ENCODE results near the gene RNF123. TPM values are rescaled to one million over a fixed set of nuclear protein-coding genes. Genes with fewer than 3 reads are reported as not detected.

The RNF123 gene
- total and polyA plus RNA-seq, 2 experiments from 2014 or later, result 14.6 to 32.5 TPM

DNA sequence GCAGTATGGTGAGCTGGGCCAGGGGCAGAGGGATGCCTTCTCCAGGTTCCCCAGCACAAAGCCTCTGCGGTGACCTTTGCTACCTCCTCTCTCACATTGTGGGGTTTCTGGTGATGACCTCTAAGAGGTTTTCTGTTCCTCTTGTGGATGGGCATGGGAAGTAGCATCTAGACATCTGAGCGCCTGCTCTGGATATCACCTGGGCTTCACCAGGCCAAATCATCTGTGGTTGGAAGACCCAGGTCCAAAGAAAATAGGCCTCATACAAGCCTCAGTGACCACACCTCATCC is 8.2 kb upstream of the RNF123 start:
- no peak overlapping the region for H3K4me3 ChIP-seq
- no peak overlapping the region for H3K27ac ChIP-seq (ENCODE audit: low read depth)
- no peaks in the 10 kb centered on the region for H3K4me1 ChIP-seq (ENCODE audit: insufficient read depth)
- H4K20me1 ChIP-seq (replicated peaks; ENCODE audit: insufficient read depth), result peaks cover 2% of the 10 kb centered on the region; the same call in 1 of the 2 replicates
- ATAC-seq, result no peak
- no peak for DNase-seq (ENCODE audit: low spot score)
- Mint-ChIP-seq H3K36me3 (ENCODE audit: low read depth) (peaks cover 61% of the 10 kb centered on the region), H3K4me1 (peaks cover 4% of the 10 kb centered on the region), H3K4me3 (no peak overlapping the region), H3K27ac (no peak overlapping the region), H3K9me3 (no peaks in the 10 kb centered on the region), H3K27me3 (ENCODE audit: insufficient read depth, low read depth, poor library complexity) (peaks cover 2% of the 10 kb centered on the region)
- H3K27me3 ChIP-seq (ENCODE audit: insufficient read depth), result no peaks in the 10 kb centered on the region
- no peaks in the 10 kb centered on the region for H3F3A ChIP-seq (replicated peaks; ENCODE audit: low read depth)
- H3K4me2 ChIP-seq, result no peak overlapping the region
- H3K36me3 ChIP-seq (ENCODE audit: insufficient read depth), result peaks cover 9% of the 10 kb centered on the region; the same call in 1 of the 2 replicates
- H2AFZ ChIP-seq, result no peak overlapping the region
- H3K79me2 ChIP-seq (replicated peaks; ENCODE audit: insufficient read depth), result no peaks in the 10 kb centered on the region
- TF ChIP-seq NANOG (IDR thresholded peaks at IDR 0.05; ENCODE audit: borderline replicate concordance), result no peak
- no peak for TF ChIP-seq ZNF114 (CRISPR knock-in tag; IDR thresholded peaks at IDR 0.05)
- TF ChIP-seq, protein P1, sequence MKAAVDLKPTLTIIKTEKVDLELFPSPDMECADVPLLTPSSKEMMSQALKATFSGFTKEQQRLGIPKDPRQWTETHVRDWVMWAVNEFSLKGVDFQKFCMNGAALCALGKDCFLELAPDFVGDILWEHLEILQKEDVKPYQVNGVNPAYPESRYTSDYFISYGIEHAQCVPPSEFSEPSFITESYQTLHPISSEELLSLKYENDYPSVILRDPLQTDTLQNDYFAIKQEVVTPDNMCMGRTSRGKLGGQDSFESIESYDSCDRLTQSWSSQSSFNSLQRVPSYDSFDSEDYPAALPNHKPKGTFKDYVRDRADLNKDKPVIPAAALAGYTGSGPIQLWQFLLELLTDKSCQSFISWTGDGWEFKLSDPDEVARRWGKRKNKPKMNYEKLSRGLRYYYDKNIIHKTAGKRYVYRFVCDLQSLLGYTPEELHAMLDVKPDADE (IDR thresholded peaks at IDR 0.05), result no peak
- no peak for TF ChIP-seq POLR2AphosphoS5 (IDR thresholded peaks at IDR 0.05; ENCODE audit: low read depth)
- TF ChIP-seq STAT1 (IDR thresholded peaks at IDR 0.05; ENCODE audit: unreplicated experiment), result no peak
- TF ChIP-seq JUNB (IDR thresholded peaks at IDR 0.05; ENCODE audit: unreplicated experiment), result no peak
- TF ChIP-seq, protein P2, sequence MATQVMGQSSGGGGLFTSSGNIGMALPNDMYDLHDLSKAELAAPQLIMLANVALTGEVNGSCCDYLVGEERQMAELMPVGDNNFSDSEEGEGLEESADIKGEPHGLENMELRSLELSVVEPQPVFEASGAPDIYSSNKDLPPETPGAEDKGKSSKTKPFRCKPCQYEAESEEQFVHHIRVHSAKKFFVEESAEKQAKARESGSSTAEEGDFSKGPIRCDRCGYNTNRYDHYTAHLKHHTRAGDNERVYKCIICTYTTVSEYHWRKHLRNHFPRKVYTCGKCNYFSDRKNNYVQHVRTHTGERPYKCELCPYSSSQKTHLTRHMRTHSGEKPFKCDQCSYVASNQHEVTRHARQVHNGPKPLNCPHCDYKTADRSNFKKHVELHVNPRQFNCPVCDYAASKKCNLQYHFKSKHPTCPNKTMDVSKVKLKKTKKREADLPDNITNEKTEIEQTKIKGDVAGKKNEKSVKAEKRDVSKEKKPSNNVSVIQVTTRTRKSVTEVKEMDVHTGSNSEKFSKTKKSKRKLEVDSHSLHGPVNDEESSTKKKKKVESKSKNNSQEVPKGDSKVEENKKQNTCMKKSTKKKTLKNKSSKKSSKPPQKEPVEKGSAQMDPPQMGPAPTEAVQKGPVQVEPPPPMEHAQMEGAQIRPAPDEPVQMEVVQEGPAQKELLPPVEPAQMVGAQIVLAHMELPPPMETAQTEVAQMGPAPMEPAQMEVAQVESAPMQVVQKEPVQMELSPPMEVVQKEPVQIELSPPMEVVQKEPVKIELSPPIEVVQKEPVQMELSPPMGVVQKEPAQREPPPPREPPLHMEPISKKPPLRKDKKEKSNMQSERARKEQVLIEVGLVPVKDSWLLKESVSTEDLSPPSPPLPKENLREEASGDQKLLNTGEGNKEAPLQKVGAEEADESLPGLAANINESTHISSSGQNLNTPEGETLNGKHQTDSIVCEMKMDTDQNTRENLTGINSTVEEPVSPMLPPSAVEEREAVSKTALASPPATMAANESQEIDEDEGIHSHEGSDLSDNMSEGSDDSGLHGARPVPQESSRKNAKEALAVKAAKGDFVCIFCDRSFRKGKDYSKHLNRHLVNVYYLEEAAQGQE (IDR thresholded peaks at IDR 0.05; ENCODE audit: unreplicated experiment), result no peak
- TF ChIP-seq, protein P3, sequence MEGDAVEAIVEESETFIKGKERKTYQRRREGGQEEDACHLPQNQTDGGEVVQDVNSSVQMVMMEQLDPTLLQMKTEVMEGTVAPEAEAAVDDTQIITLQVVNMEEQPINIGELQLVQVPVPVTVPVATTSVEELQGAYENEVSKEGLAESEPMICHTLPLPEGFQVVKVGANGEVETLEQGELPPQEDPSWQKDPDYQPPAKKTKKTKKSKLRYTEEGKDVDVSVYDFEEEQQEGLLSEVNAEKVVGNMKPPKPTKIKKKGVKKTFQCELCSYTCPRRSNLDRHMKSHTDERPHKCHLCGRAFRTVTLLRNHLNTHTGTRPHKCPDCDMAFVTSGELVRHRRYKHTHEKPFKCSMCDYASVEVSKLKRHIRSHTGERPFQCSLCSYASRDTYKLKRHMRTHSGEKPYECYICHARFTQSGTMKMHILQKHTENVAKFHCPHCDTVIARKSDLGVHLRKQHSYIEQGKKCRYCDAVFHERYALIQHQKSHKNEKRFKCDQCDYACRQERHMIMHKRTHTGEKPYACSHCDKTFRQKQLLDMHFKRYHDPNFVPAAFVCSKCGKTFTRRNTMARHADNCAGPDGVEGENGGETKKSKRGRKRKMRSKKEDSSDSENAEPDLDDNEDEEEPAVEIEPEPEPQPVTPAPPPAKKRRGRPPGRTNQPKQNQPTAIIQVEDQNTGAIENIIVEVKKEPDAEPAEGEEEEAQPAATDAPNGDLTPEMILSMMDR (conservative IDR thresholded peaks at IDR 0.05; ENCODE audit: low read depth in 2 of 2), result no peak
- no peak for TF ChIP-seq CREB1 (CRISPR knock-in tag; IDR thresholded peaks at IDR 0.05; ENCODE audit: low read depth)
- no peak for TF ChIP-seq EZH2 (IDR thresholded peaks at IDR 0.05; ENCODE audit: low read depth, unreplicated experiment)
- no peak for TF ChIP-seq ZNF331 (CRISPR knock-in tag; IDR thresholded peaks at IDR 0.05; ENCODE audit: low read depth)
- TF ChIP-seq EZH2phosphoT487 (IDR thresholded peaks at IDR 0.05; ENCODE audit: unreplicated experiment), result no peak
- TF ChIP-seq, protein P4, sequence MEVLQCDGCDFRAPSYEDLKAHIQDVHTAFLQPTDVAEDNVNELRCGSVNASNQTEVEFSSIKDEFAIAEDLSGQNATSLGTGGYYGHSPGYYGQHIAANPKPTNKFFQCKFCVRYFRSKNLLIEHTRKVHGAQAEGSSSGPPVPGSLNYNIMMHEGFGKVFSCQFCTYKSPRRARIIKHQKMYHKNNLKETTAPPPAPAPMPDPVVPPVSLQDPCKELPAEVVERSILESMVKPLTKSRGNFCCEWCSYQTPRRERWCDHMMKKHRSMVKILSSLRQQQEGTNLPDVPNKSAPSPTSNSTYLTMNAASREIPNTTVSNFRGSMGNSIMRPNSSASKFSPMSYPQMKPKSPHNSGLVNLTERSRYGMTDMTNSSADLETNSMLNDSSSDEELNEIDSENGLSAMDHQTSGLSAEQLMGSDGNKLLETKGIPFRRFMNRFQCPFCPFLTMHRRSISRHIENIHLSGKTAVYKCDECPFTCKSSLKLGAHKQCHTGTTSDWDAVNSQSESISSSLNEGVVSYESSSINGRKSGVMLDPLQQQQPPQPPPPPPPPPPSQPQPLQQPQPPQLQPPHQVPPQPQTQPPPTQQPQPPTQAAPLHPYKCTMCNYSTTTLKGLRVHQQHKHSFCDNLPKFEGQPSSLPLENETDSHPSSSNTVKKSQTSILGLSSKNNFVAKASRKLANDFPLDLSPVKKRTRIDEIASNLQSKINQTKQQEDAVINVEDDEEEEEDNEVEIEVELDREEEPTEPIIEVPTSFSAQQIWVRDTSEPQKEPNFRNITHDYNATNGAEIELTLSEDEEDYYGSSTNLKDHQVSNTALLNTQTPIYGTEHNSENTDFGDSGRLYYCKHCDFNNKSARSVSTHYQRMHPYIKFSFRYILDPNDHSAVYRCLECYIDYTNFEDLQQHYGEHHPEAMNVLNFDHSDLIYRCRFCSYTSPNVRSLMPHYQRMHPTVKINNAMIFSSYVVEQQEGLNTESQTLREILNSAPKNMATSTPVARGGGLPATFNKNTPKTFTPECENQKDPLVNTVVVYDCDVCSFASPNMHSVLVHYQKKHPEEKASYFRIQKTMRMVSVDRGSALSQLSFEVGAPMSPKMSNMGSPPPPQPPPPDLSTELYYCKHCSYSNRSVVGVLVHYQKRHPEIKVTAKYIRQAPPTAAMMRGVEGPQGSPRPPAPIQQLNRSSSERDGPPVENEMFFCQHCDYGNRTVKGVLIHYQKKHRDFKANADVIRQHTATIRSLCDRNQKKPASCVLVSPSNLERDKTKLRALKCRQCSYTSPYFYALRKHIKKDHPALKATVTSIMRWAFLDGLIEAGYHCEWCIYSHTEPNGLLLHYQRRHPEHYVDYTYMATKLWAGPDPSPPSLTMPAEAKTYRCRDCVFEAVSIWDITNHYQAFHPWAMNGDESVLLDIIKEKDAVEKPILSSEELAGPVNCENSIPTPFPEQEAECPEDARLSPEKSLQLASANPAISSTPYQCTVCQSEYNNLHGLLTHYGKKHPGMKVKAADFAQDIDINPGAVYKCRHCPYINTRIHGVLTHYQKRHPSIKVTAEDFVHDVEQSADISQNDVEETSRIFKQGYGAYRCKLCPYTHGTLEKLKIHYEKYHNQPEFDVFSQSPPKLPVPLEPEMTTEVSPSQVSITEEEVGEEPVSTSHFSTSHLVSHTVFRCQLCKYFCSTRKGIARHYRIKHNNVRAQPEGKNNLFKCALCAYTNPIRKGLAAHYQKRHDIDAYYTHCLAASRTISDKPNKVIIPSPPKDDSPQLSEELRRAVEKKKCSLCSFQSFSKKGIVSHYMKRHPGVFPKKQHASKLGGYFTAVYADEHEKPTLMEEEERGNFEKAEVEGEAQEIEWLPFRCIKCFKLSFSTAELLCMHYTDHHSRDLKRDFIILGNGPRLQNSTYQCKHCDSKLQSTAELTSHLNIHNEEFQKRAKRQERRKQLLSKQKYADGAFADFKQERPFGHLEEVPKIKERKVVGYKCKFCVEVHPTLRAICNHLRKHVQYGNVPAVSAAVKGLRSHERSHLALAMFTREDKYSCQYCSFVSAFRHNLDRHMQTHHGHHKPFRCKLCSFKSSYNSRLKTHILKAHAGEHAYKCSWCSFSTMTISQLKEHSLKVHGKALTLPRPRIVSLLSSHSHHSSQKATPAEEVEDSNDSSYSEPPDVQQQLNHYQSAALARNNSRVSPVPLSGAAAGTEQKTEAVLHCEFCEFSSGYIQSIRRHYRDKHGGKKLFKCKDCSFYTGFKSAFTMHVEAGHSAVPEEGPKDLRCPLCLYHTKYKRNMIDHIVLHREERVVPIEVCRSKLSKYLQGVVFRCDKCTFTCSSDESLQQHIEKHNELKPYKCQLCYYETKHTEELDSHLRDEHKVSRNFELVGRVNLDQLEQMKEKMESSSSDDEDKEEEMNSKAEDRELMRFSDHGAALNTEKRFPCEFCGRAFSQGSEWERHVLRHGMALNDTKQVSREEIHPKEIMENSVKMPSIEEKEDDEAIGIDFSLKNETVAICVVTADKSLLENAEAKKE (CRISPR knock-in tag; IDR thresholded peaks at IDR 0.05), result no peak
- no peaks in the 10 kb centered on the region for H3K9me2 ChIP-seq (ENCODE audit: insufficient read depth)

All from GM23338 (cell line).